ENCODE data around the gene ZIC5.

Gene ZIC5

DNA sequence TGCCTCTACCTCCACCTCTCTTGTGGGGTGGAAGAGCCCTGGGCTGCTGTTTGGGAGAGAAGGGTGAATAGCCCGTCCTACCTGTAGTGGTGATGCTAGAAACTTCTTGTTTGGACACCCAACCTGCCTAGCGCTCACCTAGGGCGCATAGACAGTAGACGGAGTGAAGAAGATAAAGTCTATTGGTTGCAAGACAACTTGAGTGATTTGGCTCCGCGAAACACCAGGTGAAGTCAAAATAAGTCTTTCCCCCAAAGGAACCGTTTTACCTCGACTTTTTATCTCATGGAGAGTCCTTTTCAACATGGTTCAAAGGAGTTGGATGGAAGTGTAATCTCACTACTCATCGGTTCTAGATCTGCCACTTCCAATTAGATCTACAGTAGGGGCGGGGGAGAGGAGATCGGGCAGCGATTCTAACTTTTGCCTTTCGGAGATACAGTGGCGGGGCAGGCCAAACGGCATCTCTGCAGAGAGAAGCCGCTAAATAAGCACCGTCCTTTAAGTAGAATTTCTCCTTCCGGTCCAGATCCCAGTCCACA, 694 bp upstream of the ZIC5 start:
- TF ChIP-seq ZFX (IDR thresholded peaks at IDR 0.05): no peak
- TF ChIP-seq, protein P1, sequence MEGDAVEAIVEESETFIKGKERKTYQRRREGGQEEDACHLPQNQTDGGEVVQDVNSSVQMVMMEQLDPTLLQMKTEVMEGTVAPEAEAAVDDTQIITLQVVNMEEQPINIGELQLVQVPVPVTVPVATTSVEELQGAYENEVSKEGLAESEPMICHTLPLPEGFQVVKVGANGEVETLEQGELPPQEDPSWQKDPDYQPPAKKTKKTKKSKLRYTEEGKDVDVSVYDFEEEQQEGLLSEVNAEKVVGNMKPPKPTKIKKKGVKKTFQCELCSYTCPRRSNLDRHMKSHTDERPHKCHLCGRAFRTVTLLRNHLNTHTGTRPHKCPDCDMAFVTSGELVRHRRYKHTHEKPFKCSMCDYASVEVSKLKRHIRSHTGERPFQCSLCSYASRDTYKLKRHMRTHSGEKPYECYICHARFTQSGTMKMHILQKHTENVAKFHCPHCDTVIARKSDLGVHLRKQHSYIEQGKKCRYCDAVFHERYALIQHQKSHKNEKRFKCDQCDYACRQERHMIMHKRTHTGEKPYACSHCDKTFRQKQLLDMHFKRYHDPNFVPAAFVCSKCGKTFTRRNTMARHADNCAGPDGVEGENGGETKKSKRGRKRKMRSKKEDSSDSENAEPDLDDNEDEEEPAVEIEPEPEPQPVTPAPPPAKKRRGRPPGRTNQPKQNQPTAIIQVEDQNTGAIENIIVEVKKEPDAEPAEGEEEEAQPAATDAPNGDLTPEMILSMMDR (conservative IDR thresholded peaks at IDR 0.05): no peak
- H3K27ac ChIP-seq: no peak overlapping the region

DNA sequence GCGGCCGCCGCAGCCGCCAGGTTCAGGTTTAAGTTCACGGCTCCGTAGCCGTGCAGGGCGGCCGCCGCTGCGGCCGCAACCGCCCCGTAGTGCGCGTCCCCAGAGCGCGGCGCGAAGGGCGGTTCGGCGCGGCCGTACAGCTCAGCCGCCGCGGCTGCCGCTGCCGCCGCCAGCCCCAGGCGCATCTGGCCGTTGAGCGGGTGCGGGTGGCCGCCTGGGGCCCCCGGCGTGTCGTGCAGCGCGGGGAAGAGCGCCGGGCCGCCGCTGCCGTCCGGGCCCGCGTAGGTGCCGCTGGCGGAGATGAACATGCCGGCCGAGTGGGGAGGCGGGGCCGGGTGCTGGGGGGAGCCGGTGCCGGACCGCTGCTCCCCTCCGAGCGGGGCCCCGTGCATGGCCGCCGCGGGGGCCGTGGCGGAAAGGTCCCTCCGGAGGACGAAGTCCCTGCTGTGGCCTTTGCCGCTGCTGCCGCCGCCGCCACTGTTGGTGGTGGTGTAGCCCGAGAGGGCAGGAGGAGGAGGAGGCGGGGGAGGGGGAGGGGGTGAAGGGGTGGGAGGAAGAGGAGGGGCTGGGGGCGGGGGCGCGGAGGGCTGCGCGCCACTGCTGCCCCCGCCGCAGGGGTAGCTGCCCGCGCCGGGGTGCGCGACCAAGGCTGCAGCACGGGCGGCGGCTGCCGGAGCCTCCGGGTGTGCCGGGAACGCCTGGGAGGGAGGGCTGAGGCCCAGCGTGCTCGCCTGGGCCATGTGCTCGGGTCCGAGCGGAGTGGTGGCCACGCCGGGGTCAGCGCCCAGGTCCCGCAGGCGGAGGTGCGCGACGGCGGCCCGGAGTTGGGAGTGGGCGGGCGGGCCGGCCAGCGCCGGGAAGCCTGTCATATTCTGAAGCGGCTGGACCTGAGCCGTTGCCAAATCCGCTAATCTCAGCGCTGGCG, 654 bp downstream of the ZIC5 start:
- H3K27ac ChIP-seq: peak overlapping the region; percentile 88

DNA sequence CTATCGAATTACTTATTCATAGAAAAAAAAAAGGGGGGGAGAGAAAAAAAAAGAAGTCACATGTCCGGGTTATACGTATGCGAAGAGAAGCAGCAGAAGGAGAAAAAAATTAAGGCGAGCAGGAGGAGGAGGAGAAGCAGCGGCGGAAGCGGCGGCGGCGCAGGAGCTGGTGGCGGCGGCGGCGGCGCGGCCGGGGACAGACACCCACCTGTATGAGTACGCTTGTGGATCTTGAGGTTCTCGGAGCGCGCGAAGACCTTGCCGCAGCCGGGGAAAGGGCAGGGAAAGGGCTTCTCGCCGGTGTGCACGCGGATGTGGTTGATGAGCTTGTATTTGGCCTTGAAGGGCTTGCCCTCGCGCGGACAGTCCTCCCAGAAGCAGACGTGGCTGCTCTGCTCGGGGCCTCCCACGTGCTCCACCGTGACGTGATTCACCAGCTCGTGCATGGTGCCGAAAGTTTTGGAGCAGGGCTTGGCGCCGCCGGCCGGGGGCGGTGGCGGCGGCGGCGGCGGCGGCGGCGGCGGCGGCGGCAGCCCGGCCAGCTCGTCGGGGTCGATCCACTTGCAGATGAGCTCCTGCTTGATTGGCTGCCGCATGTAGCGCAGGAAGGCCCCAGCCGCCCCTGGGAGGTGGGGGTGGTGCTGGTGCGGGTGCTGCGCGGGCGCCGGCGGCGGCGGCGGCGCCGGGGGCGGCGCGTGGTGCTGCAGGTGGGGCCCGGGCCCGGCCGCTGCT, 1.5 kb downstream of the ZIC5 start:
- H3K27ac ChIP-seq: peak overlapping the region; percentile 88
- TF ChIP-seq, protein P1 (conservative IDR thresholded peaks at IDR 0.05): peak; percentile 26
- TF ChIP-seq ZFX (IDR thresholded peaks at IDR 0.05): no peak

More for the DNA sequence above, 654 bp downstream of the ZIC5 start:
- peak; percentile 68 for TF ChIP-seq ZFX (IDR thresholded peaks at IDR 0.05)
- TF ChIP-seq, protein P1 (conservative IDR thresholded peaks at IDR 0.05): peak; percentile 12; the same call in 1 of the 2 replicates

DNA sequence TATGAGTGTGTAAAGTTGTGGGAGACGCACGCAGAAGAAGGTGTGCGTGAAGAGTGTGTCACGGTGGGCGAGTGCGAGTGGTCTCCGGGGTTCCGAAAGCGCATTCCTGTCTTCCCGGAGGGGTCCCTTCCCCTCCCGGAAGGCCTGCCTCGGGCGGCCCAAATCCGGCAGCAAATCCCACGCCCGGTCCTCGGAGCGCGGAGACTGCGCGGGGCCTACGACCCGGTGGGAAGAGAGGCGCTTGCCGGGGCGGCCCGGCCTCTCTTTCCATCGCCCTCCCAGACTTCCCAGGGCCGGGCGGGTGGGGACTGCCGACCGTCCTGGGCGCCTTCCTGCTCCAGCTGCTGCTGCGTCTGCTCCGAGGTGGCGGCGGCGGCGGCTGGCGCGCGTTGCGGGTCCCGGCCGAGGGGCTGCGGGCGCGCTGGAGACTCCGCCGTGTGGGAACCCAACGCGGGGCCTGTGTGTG, 2.1 kb downstream of the ZIC5 start:
- no peak for TF ChIP-seq ZFX (IDR thresholded peaks at IDR 0.05)
- TF ChIP-seq, protein P1 (conservative IDR thresholded peaks at IDR 0.05): no peak
- peak overlapping the region; percentile 88 for H3K27ac ChIP-seq

DNA sequence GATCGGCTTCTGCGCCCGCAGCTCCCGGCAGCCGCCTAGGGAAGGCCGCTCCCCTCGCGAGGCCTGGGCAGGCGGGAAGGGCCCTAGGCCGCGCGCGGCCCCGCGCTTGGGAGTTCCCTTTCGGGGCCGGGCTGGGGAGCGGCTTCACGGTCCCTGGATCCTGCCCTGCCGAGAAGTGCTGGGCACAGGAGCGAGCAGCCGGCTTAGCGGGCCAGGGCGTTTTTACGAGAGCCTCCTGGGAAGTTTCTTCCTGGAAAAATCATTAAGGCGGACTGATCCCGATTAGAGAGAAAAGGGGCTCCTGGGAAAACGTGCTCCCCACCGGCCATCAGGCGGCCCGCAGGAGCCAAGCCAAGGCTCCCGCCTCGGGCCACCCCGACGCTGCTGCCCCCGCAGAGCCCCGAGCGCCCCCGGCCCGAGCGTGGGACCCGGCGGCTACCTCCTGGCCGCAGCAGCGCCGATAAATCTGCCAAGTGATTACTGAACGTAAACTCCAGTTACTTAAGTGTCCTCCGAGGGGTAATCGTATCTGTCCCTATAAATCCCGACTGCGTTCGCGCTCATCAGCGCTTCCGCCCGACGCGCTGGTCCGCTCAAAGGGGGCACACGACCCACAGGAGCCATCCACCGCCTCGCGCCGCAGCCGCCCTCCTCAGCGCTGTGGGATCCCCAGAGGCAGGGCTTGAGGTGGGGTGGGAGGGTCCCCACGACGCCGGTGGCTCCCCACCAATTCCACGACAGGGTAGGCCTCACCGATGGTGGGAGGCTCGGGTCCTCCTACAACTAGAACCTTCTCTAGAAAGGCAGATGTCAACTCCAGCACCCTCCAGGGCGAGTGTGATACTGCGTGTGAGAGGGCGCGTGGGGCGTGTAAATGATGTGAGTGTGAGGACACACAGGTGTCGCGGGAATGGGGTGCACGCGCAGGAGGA, 2.8 kb downstream of the ZIC5 start:
- H3K27ac ChIP-seq: peak overlapping the region; percentile 88
- TF ChIP-seq, protein P1 (conservative IDR thresholded peaks at IDR 0.05): no peak
- TF ChIP-seq ZFX (IDR thresholded peaks at IDR 0.05): no peak

DNA sequence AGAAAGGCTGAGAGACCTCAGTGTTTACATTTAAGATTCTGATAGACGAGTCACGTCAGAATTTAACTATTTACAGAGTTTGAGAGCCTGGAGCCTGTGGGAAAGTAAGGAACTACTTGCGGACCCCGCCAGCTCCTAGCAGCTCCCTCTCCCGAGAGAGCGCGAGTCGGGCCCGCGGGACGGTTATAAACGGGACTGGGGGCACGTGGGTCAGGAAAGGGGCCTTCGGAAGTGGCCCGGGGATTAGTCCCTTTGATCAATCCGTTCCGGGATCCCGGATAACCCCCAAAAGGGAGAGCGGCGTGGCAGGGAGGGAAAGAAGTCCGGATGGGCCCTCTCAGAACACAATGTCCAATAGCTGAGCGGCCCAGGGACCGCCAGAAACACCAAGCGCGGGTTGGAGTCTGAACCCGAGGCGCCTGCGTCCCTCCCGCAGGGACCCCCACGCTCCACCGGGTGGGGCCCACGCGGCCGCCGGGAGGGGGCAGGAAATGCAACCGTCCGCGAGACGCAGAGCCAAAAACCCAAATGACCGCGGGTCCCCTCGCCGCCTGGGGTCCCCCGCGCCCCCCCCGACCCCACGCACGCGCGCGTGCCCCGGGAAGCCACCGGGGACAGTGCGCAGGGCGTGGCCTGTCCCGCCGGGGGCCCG, 3.6 kb downstream of the ZIC5 start:
- no peak for TF ChIP-seq ZFX (IDR thresholded peaks at IDR 0.05)
- TF ChIP-seq, protein P1 (conservative IDR thresholded peaks at IDR 0.05): no peak
- H3K27ac ChIP-seq: no peak overlapping the region

Measured in C4-2B (cell line).